Stimulated activated naive CD4-positive, alpha-beta T cell treated with Interleukin-2 at 50 U/mL for 16 hours (primary cell): Measurements from ENCODE around the gene UGT1A1.

Experiments
- DNase-seq: peaks from one replicate; lab custom pipeline; 2025; lab: John Stamatoyannopoulos, UW

The UGT1A1 gene

GRCh38 chr2:233798335-233799086 is 38.4 kb downstream of the UGT1A1 start:
- no peak for DNase-seq

- no peak for DNase-seq
Measured at GRCh38 chr2:233799087-233799665, 39.1 kb downstream of the UGT1A1 start.

- DNase-seq = no peak
Measured at GRCh38 chr2:233799716-233800115, 39.6 kb downstream of the UGT1A1 start.

- DNase-seq = no peak
Measured at GRCh38 chr2:233800208-233800607, 40.1 kb downstream of the UGT1A1 start.

- DNase-seq = no peak
Measured at GRCh38 chr2:233801357-233802131, 41.5 kb downstream of the UGT1A1 start.

- DNase-seq = no peak
Measured at GRCh38 chr2:233802132-233802815, 42.2 kb downstream of the UGT1A1 start.

GRCh38 chr2:233803292-233803911 is 43.3 kb downstream of the UGT1A1 start:
- no peak for DNase-seq

- DNase-seq = no peak
Measured at GRCh38 chr2:233803994-233804393, 43.9 kb downstream of the UGT1A1 start.

- no peak for DNase-seq
Measured at GRCh38 chr2:233807215-233807865, 47.3 kb downstream of the UGT1A1 start.

- no peak for DNase-seq
Measured at GRCh38 chr2:233807966-233808935, 48.2 kb downstream of the UGT1A1 start.

- DNase-seq = no peak
Measured at GRCh38 chr2:233810385-233810784, 50.3 kb downstream of the UGT1A1 start.

GRCh38 chr2:233811087-233811486 is 51.0 kb downstream of the UGT1A1 start:
- no peak for DNase-seq

GRCh38 chr2:233811732-233812131 is 51.7 kb downstream of the UGT1A1 start:
- no peak for DNase-seq

GRCh38 chr2:233813236-233814055 is 53.4 kb downstream of the UGT1A1 start:
- no peak for DNase-seq

GRCh38 chr2:233814056-233814835 is 54.2 kb downstream of the UGT1A1 start:
- no peak for DNase-seq

- DNase-seq = no peak
Measured at GRCh38 chr2:233815861-233816260, 55.8 kb downstream of the UGT1A1 start.

- no peak for DNase-seq
Measured at GRCh38 chr2:233816334-233816733, 56.3 kb downstream of the UGT1A1 start.

GRCh38 chr2:233816771-233817170 is 56.7 kb downstream of the UGT1A1 start:
- DNase-seq = no peak
